K562 (cell line): ENCODE data around the gene TTC13. TPM values are rescaled to one million over a fixed set of nuclear protein-coding genes. Genes with fewer than 3 reads are reported as not detected.
A peak's percentile ranks its signal among the peaks of the same experiment; 100 is the strongest.

Source experiments
- ATAC-seq: fragments of 200-7000 bp; cut with Tn5 transposase; 3 replicates; pipeline ENCODE4 v1.9.1; 2020; ENCODE audit warnings: moderate library complexity
- BruUV-seq: library from RNA; stranded (reverse); fragments of 400-500 nt; replicated peaks from 2 replicates; lab custom pipeline; 2021; lab: Mats Ljungman, UMichigan
- CTCF ChIA-PET: fragments of 300-600 bp; formaldehyde crosslinking; extraction: SDS; loops from one replicate; lab custom pipeline; 2021; ENCODE audit warnings: low intra/inter-chr PET ratio; lab: Yijun Ruan, JAX
- POLR2A ChIA-PET: fragments of 300-600, 350-650 bp; sonication (Branson Sonifier 250); formaldehyde crosslinking; extraction: SDS; loops from one replicate; lab custom pipeline; 2021; ENCODE audit warnings: antibody characterized with exemption, inconsistent platforms; lab: Yijun Ruan, JAX
- DNase-seq, 4 experiments: peaks; one replicate each; pipeline versions ENCODE4 v3.0.0 to v3.0.0-alpha.2; 2011 to 2018; ENCODE audit warnings: low spot score in 3 of 4, mixed read lengths in 3 of 4; ENCODE audit errors: extremely low read depth in 1 of 4
- FAIRE-seq: peaks from 2 replicates; lab custom pipeline; 2011; peaks lifted over from hg19 to GRCh38; lab: Jason Lieb, UNC
- H2AFZ ChIP-seq: 2 replicates; pipeline ENCODE4 v1.6.0; 2011; ENCODE audit warnings: low read depth, low read length, control low read depth, inconsistent platforms
- H3K27ac ChIP-seq: fragments of 200-600 bp; 3 replicates; pipeline ENCODE4 v1.8.0; 2011; ENCODE audit warnings: low read depth, mild to moderate bottlenecking, control low read depth, inconsistent platforms, low read length, moderate library complexity, mixed read lengths; ENCODE audit errors: extremely low read depth
- H3K27me3 ChIP-seq, 2 experiments: fragments of 300-600 bp in 1 of 2; 2 replicates in 1 of 2; 3 replicates in 1 of 2; pipeline versions ENCODE4 v1.6.0 to v1.8.0; 2011; ENCODE audit warnings: inconsistent platforms in 2 of 2, low read length in 2 of 2, mild to moderate bottlenecking in 1 of 2, mixed read lengths in 1 of 2, moderate library complexity in 1 of 2; ENCODE audit not compliant: control insufficient read depth in 2 of 2, insufficient read depth in 2 of 2
- H3K36me3 ChIP-seq: fragments of 300-600 bp; 3 replicates; pipeline ENCODE4 v1.8.0; 2011; ENCODE audit warnings: mild to moderate bottlenecking, low read length, inconsistent platforms; ENCODE audit not compliant: control insufficient read depth, insufficient read depth
- H3K4me1 ChIP-seq, 2 experiments: fragments of 200-600 bp in 1 of 2; replicated peaks in 1 of 2; 2 replicates in 1 of 2; 3 replicates in 1 of 2; pipeline versions ENCODE4 v1.5.1 to v1.8.0; 2011; ENCODE audit warnings: inconsistent platforms in 2 of 2, low read length in 2 of 2, mild to moderate bottlenecking in 1 of 2, mixed read lengths in 1 of 2, moderate library complexity in 1 of 2; ENCODE audit not compliant: control insufficient read depth in 2 of 2, insufficient read depth in 2 of 2
- H3K4me2 ChIP-seq: 2 replicates; pipeline ENCODE4 v1.6.1; 2011; ENCODE audit warnings: low read length, control low read depth, inconsistent platforms, mixed read lengths; ENCODE audit not compliant: insufficient read depth
- H3K4me3 ChIP-seq: fragments of 200-600 bp; sonication (generic), shearing (Covaris generic); 2 replicates; pipeline ENCODE4 v1.5.1; 2016; ENCODE audit warnings: control low read depth, inconsistent platforms
- H3K79me2 ChIP-seq: fragments of 200-600 bp; 3 replicates; pipeline ENCODE4 v1.8.0; 2011; ENCODE audit warnings: low read length, inconsistent platforms; ENCODE audit not compliant: control insufficient read depth, insufficient read depth
- H3K9ac ChIP-seq, 2 experiments: 2 replicates each; pipeline versions ENCODE4 v1.6.0 to v1.6.1; 2011; ENCODE audit warnings: low read depth in 2 of 2, low read length in 2 of 2, control low read depth in 1 of 2, inconsistent platforms in 1 of 2, mild to moderate bottlenecking in 1 of 2, mixed read lengths in 1 of 2; ENCODE audit not compliant: insufficient read depth in 1 of 2
- H3K9me1 ChIP-seq: one replicate; pipeline ENCODE4 v1.6.0; 2011; ENCODE audit warnings: inconsistent platforms, mild to moderate bottlenecking, low read length, moderate library complexity; ENCODE audit not compliant: control insufficient read depth, insufficient read depth
- H3K9me3 ChIP-seq: replicated peaks from 2 replicates; pipeline ENCODE4 v1.5.1; 2011; ENCODE audit warnings: low read depth, low read length, inconsistent platforms; ENCODE audit not compliant: control insufficient read depth, insufficient read depth
- H4K20me1 ChIP-seq: replicated peaks from 2 replicates; pipeline ENCODE4 v1.6.1; 2011; ENCODE audit warnings: low read length, inconsistent platforms, mixed read lengths; ENCODE audit not compliant: control insufficient read depth, insufficient read depth
- BDP1 ChIP-seq: IDR thresholded peaks from 3 replicates; pipeline ENCODE4 v1.6.1; 2011; ENCODE audit not compliant: insufficient read length, insufficient read depth
- HCFC1 ChIP-seq: IDR thresholded peaks from 2 replicates; pipeline ENCODE4 v1.6.1; 2012; ENCODE audit warnings: low read depth, low read length, improper control_type of control experiment
- HMGN3 ChIP-seq: IDR thresholded peaks from 2 replicates; pipeline ENCODE4 v1.6.1; 2011; ENCODE audit warnings: borderline replicate concordance, low read depth, mild to moderate bottlenecking, mixed read lengths, low read length; ENCODE audit not compliant: insufficient read length; ENCODE audit errors: extremely low read depth
- JUN ChIP-seq, 2 experiments: sonication (generic) in 1 of 2; formaldehyde crosslinking in 1 of 2; IDR thresholded peaks; 2 replicates each; pipeline versions ENCODE4 v1.6.1 to v1.8.0; 2012 to 2022; ENCODE audit warnings: borderline replicate concordance in 2 of 2, mild to moderate bottlenecking in 2 of 2, improper control_type of control experiment in 1 of 2, low read depth in 1 of 2, low read length in 1 of 2, missing genetic modification reagents in 1 of 2
- MAX ChIP-seq: sonication (generic); formaldehyde crosslinking; IDR thresholded peaks from 2 replicates; pipeline ENCODE4 v1.9.0; 2022; ENCODE audit warnings: mild to moderate bottlenecking, missing genetic modification reagents
- MYC ChIP-seq, 2 experiments: fragments of 250-450 bp in 1 of 2; sonication (Bioruptor Pico) in 1 of 2; IDR thresholded peaks; 2 replicates each; pipeline versions ENCODE4 v1.5.1 to v1.6.1; 2012 to 2021; ENCODE audit warnings: low read depth in 2 of 2, borderline replicate concordance in 1 of 2, improper control_type of control experiment in 1 of 2, low read length in 1 of 2, mild to moderate bottlenecking in 1 of 2, moderate library complexity in 1 of 2
- POLR2A ChIP-seq: fragments of 450-650 bp; conservative IDR thresholded peaks from 2 replicates; pipeline ENCODE4 v1.6.1; 2016
- RBFOX2 ChIP-seq: fragments of 200-400 bp; formaldehyde crosslinking; IDR thresholded peaks from 2 replicates; pipeline ENCODE4 v1.6.1; 2017; ENCODE audit warnings: low read depth, mild to moderate bottlenecking, low read length, moderate library complexity
- USF2 ChIP-seq: sonication (generic); formaldehyde crosslinking; IDR thresholded peaks from 2 replicates; pipeline ENCODE4 v1.5.0; 2020; ENCODE audit warnings: missing genetic modification reagents
- ZFX ChIP-seq: sonication (generic); formaldehyde crosslinking; IDR thresholded peaks from 2 replicates; pipeline ENCODE4 v1.8.0; 2022; ENCODE audit warnings: mild to moderate bottlenecking, missing genetic modification reagents, moderate library complexity
- ZKSCAN3 ChIP-seq: fragments of 250-450 bp; sonication (Bioruptor Pico); IDR thresholded peaks from 2 replicates; pipeline ENCODE4 v1.4.0; 2020
- ZNF57 ChIP-seq: fragments of 450-650 bp; formaldehyde crosslinking; IDR thresholded peaks from 2 replicates; pipeline ENCODE4 v1.4.0; 2020; ENCODE audit warnings: mild to moderate bottlenecking, moderate library complexity
- WGBS: fragments of 100-300 bp; shearing (Covaris generic); methylation state at CpG from one replicate; pipeline ENCODE4 v1.1.6; 2016; ENCODE audit warnings: low coverage, mixed read lengths; ENCODE audit not compliant: insufficient coverage; ENCODE audit errors: missing lambda C conversion rate; 5-methylcytosine and 5-hydroxymethylcytosine counted together
- in situ Hi-C: fragments of 300-500 bp; cut with MboI; formaldehyde crosslinking; loops from 4 replicates; pipeline ENCODE4 v1.15.0; 2018; ENCODE audit warnings: inconsistent platforms, mixed read lengths
- intact Hi-C: fragments of 100-400 bp; cut with micrococcal nuclease; formaldehyde crosslinking; loops from 2 replicates; pipeline ENCODE4 v1.14.2; 2022
- polyA plus RNA-seq, 8 experiments: library from polyadenylated mRNA; depleted of rRNA in 4 of 8; stranded (reverse) in 5 of 8; unstranded in 3 of 8; fragments of >200 nt; fragmentation: Nextera tagmentation in 2 of 8; fragmentation: Illumina TruSeq in 1 of 8; extraction: Ambion mirVana in 2 of 8; extraction: Trizol in 1 of 8; gene quantifications; 2 replicates each; pipeline versions ENCODE4 v1.2.1 to v1.2.3, GENCODE V29; 2011 to 2014; ENCODE audit warnings: inconsistent platforms in 1 of 8, missing spikeins in 1 of 8
- total RNA-seq, 7 experiments: library from RNA; depleted of rRNA in 6 of 7; stranded (reverse); fragments of >200 nt in 6 of 7; fragmentation: Illumina TruSeq in 2 of 7; extraction: Trizol in 2 of 7; gene quantifications; 2 replicates each; pipeline versions ENCODE4 v1.2.1 to v1.2.3, GENCODE V29; 2011 to 2021; ENCODE audit warnings: low replicate concordance in 1 of 7

Gene TTC13
- total and polyA plus RNA-seq, 9 of the 15 experiments (the other 6 are each of a cell fraction or from before 2014, with no cell fraction given): 1.7 to 13.8 (median 9.6) TPM

GRCh38 chr1:230869500-230869899 lies 109.2 kb downstream of the TTC13 start:
- H3K4me3 ChIP-seq: no peak overlapping the region
- H3K4me2 ChIP-seq: no peak overlapping the region
- in situ Hi-C loops (no loop called here), intact Hi-C loops (loop anchor here (5.0 to 10.0 kb wide), 2 partner anchors 108 to 225 kb away; partner anchors contain the start of genes ARV1, COG2 and TTC13)
- H3K27ac ChIP-seq: no peak overlapping the region
- no peaks in the 10 kb centered on the region for H4K20me1 ChIP-seq
- no TSS peak for BruUV-seq
- H3K79me2 ChIP-seq: peaks cover 4% of the 10 kb centered on the region; the same call in 1 of the 3 replicates
- no peak for ATAC-seq
- peak overlapping the region; percentile 84 for H2AFZ ChIP-seq
- H3K9ac ChIP-seq: no peak overlapping the region
- WGBS: 88% methylated on average over 4 of the region's 4 CpGs
- no peak for FAIRE-seq
- POLR2A ChIA-PET: interaction anchor here (0.9 to 1.6 kb wide), 3 partner anchors 8 to 13 kb away, joined by 3 to 5 read pairs (median 3); no protein-coding TSS in a partner anchor
- H3K27me3 ChIP-seq: peaks cover 0 to 2% of the 10 kb centered on the region in 2 experiments; a peak in 2 of 5 replicates
- no peaks in the 10 kb centered on the region for H3K9me3 ChIP-seq
- H3K36me3 ChIP-seq: no peaks in the 10 kb centered on the region
- CTCF ChIA-PET: interaction anchor here (0.9 kb wide), 1 partner anchor 342 kb away, joined by 3 read pairs; no protein-coding TSS in a partner anchor
- DNase-seq: no peak
- TF ChIP-seq POLR2A: no peak
- TF ChIP-seq JUN (IDR thresholded peaks at IDR 0.05; ENCODE audit: borderline replicate concordance, low read depth, low read length): 0 out of 2 replicates have a peak, but pooled peaks have one; percentile 11
- no peak for TF ChIP-seq JUN (CRISPR knock-in tag; IDR thresholded peaks at IDR 0.05; ENCODE audit: borderline replicate concordance)
- no peaks in the 10 kb centered on the region for H3K9me1 ChIP-seq
- H3K4me1 ChIP-seq: peaks cover 14 to 22% of the 10 kb centered on the region in 2 experiments; a peak in 4 of 5 replicates

GRCh38 chr1:230868736-230869385 lies 109.8 kb downstream of the TTC13 start:
- H3K4me3 ChIP-seq: peak overlapping the region; percentile 75
- H3K9me3 ChIP-seq: no peaks in the 10 kb centered on the region
- H3K36me3 ChIP-seq: no peaks in the 10 kb centered on the region
- intact Hi-C loops (loop anchor here (5.0 to 10.0 kb wide), 2 partner anchors 108 to 224 kb away; partner anchors contain the start of genes ARV1, COG2 and TTC13), in situ Hi-C loops (no loop called here)
- H3K4me2 ChIP-seq: peak overlapping the region; percentile 79
- FAIRE-seq (no peak), ATAC-seq (peak; percentile 53), DNase-seq (peak in 2 of 4 experiments; percentile 19 to 53)
- ChIA-PET POLR2A (interaction anchor here (0.6 to 1.6 kb wide), 6 partner anchors 9 to 41 kb away, joined by 3 to 5 read pairs (median 4); no protein-coding TSS in a partner anchor), CTCF (interaction anchor here (0.9 kb wide), 1 partner anchor 343 kb away, joined by 3 read pairs; no protein-coding TSS in a partner anchor)
- peaks cover 14 to 22% of the 10 kb centered on the region in 2 experiments; a peak in 4 of 5 replicates for H3K4me1 ChIP-seq
- WGBS: 20% methylated on average over 23 of the region's 40 CpGs
- H2AFZ ChIP-seq: peak overlapping the region; percentile 84
- TSS peak; percentile 42 for BruUV-seq
- H3K9ac ChIP-seq: peak overlapping the region; percentile 63 to 94
- no peaks in the 10 kb centered on the region for H4K20me1 ChIP-seq
- no peaks in the 10 kb centered on the region; a peak in 1 of 5 replicates for H3K27me3 ChIP-seq
- peak overlapping the region; percentile 45; the same call in 2 of the 3 replicates for H3K27ac ChIP-seq
- H3K79me2 ChIP-seq: peaks cover 4% of the 10 kb centered on the region; the same call in 1 of the 3 replicates
- no peaks in the 10 kb centered on the region for H3K9me1 ChIP-seq
- TF ChIP-seq RBFOX2: peak; percentile 58
- peak; percentile 53; the same call in 1 of the 2 replicates for TF ChIP-seq ZFX
- no peak for TF ChIP-seq HCFC1
- TF ChIP-seq ZNF57: no peak
- TF ChIP-seq MYC (IDR thresholded peaks at IDR 0.05; ENCODE audit: low read depth, low read length): peak; percentile 78
- peak; percentile 37; the same call in 1 of the 2 replicates for TF ChIP-seq MYC (CRISPR knock-in tag; IDR thresholded peaks at IDR 0.05; ENCODE audit: borderline replicate concordance, low read depth)
- TF ChIP-seq ZKSCAN3 (CRISPR knock-in tag): no peak
- TF ChIP-seq USF2 (CRISPR knock-in tag): peak; percentile 62
- TF ChIP-seq MAX (CRISPR knock-in tag): peak; percentile 87
- peak; percentile 44 for TF ChIP-seq HMGN3
- TF ChIP-seq BDP1: no peak
